Body of pancreas (tissue), 4 donors: ENCODE data around the gene ZBTB17. TPM values are rescaled to one million over a fixed set of nuclear protein-coding genes. Genes with fewer than 3 reads are reported as not detected.

ENCODE experiments used
- ATAC-seq: fragments of 150-250 bp; one replicate; pipeline ENCODE4 v1.9.1; 2016
- DNase-seq, 4 donors: peaks; one replicate each; pipeline ENCODE4 v3.0.0-alpha.2; 2019
- H3K27ac ChIP-seq, 4 donors: fragments of 200-600 bp; sonication (generic); 1 replicate in 3 of 4; 2 replicates in 1 of 4; pipeline versions ENCODE4 v1.5.1 to v1.6.1; 2016 to 2019; ENCODE audit warnings: mild to moderate bottlenecking in 1 of 4, mixed read lengths in 1 of 4, moderate library complexity in 1 of 4
- H3K27me3 ChIP-seq, 2 donors: fragments of 200-600 bp; sonication (generic); one replicate each; pipeline ENCODE4 v1.6.0; 2016; ENCODE audit warnings: mild to moderate bottlenecking in 1 of 2
- H3K36me3 ChIP-seq, 2 donors: fragments of 200-600 bp; sonication (generic); replicated peaks in 1 of 2; 2 replicates each; pipeline ENCODE4 v1.5.1; 2016; ENCODE audit warnings: low read depth in 2 of 2; ENCODE audit not compliant: insufficient read depth in 1 of 2
- H3K4me1 ChIP-seq: fragments of 200-600 bp; sonication (generic); one replicate; pipeline ENCODE4 v1.6.0; 2016
- H3K4me3 ChIP-seq, 2 donors: fragments of 200-600 bp; sonication (generic); 1 replicate in 1 of 2; 2 replicates in 1 of 2; pipeline ENCODE4 v1.5.1; 2016 to 2019
- H3K9me3 ChIP-seq, 3 donors: fragments of 200-600 bp; sonication (generic); 1 replicate in 2 of 3; 2 replicates in 1 of 3; pipeline ENCODE4 v1.5.1; 2016
- CTCF ChIP-seq, 7 experiments: fragments of 450-650 bp in 4 of 7; fragments of 200-600 bp in 3 of 7; sonication (generic) in 3 of 7; IDR thresholded peaks; one replicate each; pipeline ENCODE4 v1.5.1; 2016 to 2019; ENCODE audit warnings: antibody characterized with exemption in 7 of 7
- POLR2A ChIP-seq, 3 donors: fragments of 450-650 bp; IDR thresholded peaks; one replicate each; pipeline ENCODE4 v1.6.1; 2016; ENCODE audit warnings: antibody characterized with exemption in 3 of 3, mild to moderate bottlenecking in 2 of 3
- WGBS, 2 donors: methylation state at CpG; one replicate each; pipeline ENCODE4 v1.1.5; 2017; 5-methylcytosine and 5-hydroxymethylcytosine counted together
- intact Hi-C: fragments of 100-400 bp; cut with DNase I; formaldehyde crosslinking; loops from one replicate; pipeline ENCODE4 v1.15.1; 2023
- total RNA-seq, 2 donors: library from RNA; depleted of rRNA; stranded (reverse); fragments of >200 nt; gene quantifications; one replicate each; pipeline ENCODE4 v1.1.0, GENCODE V29; 2016

ZBTB17 gene
- total RNA-seq, 2 donors from 2014 or later: 28.8 to 73.2 TPM

DNA sequence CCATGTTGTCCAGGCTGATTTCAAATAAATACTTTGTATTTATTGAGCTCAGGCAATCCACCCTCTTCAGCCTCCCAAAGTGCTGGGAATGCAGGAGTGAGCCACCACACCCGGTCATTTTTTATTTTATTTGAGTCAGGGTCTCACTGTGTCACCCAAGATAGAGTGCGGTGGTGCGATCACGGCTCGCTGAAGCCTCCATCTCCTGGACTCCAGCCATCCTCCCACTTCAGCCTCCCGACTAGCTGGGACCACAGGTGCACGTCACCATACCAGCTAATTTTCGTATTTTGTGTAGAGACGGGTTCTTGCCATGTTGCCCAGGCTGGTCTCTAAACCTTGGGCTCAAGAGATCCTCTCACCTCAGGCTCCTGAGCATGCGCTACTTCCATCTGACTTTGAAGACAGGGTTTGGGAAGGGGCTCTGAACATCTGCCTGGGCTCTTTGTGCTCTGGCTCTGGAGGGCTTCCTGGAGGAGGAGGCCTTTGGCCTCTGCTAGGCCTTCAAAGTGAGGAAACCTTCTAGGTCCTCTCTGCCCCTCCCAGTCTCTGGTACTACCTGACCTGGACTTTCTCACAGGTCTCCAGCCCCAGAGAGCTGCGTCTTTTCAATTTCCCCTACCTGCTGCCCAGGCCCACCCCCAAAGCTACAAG is 36.2 kb upstream of the ZBTB17 start:
- no peaks in the 10 kb centered on the region for H3K36me3 ChIP-seq
- H3K4me3 ChIP-seq: no peak overlapping the region
- WGBS, 2 donors: 89 to 91% methylated on average over 11 of the region's 11 CpGs
- no peak for DNase-seq
- H3K9me3 ChIP-seq: no peaks in the 10 kb centered on the region
- intact Hi-C loops: no loop called here
- TF ChIP-seq POLR2A (IDR thresholded peaks at IDR 0.05): no peak
- no peak for TF ChIP-seq CTCF (IDR thresholded peaks at IDR 0.05)
- peak overlapping the region; percentile 37 to 77 (median 66) for H3K27ac ChIP-seq
- ATAC-seq: no peak
- H3K27me3 ChIP-seq: no peaks in the 10 kb centered on the region
- peaks cover 33% of the 10 kb centered on the region for H3K4me1 ChIP-seq

DNA sequence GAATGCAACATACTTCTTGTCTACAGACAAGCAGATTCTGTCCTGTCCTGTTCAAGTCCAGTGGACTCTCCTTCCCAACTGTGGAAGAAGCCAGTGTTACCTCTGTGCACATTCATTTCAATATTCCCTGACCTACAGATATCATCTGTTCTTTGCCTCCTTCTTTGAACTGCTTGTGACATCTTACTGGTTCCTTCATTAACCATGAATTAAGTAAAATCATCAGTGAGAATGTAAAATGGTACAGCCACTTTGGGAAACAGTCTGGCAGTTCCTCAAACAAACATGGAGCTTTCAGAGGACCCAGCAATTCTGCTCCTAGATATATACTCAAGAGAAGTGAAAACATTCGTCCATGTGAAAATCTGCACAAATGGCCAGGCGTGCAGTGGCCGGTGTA is 34.9 kb upstream of the ZBTB17 start:
- Histone ChIP-seq H3K36me3 (no peaks in the 10 kb centered on the region), H3K4me3 (no peak overlapping the region), H3K27ac (no peak overlapping the region), H3K27me3 (no peaks in the 10 kb centered on the region), H3K9me3 (no peaks in the 10 kb centered on the region), H3K4me1 (peaks cover 32% of the 10 kb centered on the region)
- DNase-seq: no peak
- no peak for TF ChIP-seq POLR2A (IDR thresholded peaks at IDR 0.05)
- TF ChIP-seq CTCF (IDR thresholded peaks at IDR 0.05): no peak
- ATAC-seq: no peak
- 87 to 98% methylated on average over 3 of the region's 3 CpGs for WGBS, 2 donors
- intact Hi-C loops: no loop called here

DNA sequence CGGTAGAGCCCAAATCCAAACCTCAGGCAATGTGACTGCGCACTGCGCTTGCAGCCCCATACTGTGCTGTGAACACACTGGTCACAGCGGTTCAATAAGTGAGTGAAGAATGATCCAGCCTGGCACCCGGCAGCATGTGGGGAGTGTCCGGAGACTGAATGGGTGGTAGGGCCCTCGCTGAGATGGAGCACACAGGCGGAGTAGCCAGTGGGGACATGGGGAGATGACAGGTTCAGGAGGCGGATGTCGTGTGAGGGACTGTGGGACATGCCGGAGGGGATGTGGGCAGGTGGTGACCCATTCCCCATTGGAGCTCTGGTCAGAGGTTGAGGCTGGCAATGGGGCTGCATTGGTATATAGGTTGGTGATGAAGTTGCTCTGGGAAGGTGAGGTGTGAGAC is 33.8 kb upstream of the ZBTB17 start:
- Histone ChIP-seq H3K27me3 (no peaks in the 10 kb centered on the region), H3K36me3 (no peaks in the 10 kb centered on the region), H3K27ac (no peak overlapping the region), H3K9me3 (no peaks in the 10 kb centered on the region), H3K4me1 (peaks cover 26% of the 10 kb centered on the region), H3K4me3 (no peak overlapping the region)
- DNase-seq: no peak
- TF ChIP-seq POLR2A (IDR thresholded peaks at IDR 0.05) (no peak), CTCF (IDR thresholded peaks at IDR 0.05) (no peak)
- 69 to 78% methylated on average over 9 to 11 of the region's 11 CpGs for WGBS, 2 donors
- no peak for ATAC-seq
- intact Hi-C loops: loop anchor here (5.0 kb wide), 1 partner anchor 43 kb away; no protein-coding TSS in a partner anchor

GRCh38 chr1:16009030-16009460 is 33.1 kb upstream of the ZBTB17 start:
- DNase-seq (peak; percentile 82 to 89 (median 86)), ATAC-seq (peak; percentile 49)
- intact Hi-C loops: loop anchor here (5.0 kb wide), 1 partner anchor 43 kb away; no protein-coding TSS in a partner anchor
- Histone ChIP-seq H3K4me3 (no peak overlapping the region), H3K9me3 (no peaks in the 10 kb centered on the region), H3K4me1 (peaks cover 20% of the 10 kb centered on the region), H3K27ac (no peak overlapping the region), H3K27me3 (no peaks in the 10 kb centered on the region), H3K36me3 (no peaks in the 10 kb centered on the region)
- WGBS, 2 donors: 0 to 1% methylated on average over 4 of the region's 4 CpGs
- TF ChIP-seq CTCF (IDR thresholded peaks at IDR 0.05) (peak; percentile 70 to 95 (median 93)), POLR2A (IDR thresholded peaks at IDR 0.05) (no peak)
